ENCODE data around the gene FHIT.

FHIT gene

DNA sequence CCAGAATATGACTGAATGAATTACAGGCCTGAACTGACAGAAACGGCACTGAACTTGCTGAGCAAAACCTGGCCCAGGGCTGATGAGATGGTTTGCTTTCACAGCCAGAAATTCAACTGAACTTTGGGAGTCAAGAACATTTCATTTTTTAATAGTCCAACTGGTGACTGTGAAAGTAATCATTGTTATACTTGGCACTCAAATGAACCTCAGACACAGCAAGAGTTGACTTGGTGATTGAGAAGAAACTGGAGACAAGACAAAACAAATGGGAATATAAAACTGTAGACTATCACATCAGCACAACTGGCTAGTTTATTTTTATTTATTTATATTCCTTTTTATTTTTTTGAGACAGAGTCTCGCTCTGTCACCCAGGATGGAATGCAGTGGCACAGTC lies 1342.6 kb downstream of the FHIT start:
- TF ChIP-seq, protein P1, sequence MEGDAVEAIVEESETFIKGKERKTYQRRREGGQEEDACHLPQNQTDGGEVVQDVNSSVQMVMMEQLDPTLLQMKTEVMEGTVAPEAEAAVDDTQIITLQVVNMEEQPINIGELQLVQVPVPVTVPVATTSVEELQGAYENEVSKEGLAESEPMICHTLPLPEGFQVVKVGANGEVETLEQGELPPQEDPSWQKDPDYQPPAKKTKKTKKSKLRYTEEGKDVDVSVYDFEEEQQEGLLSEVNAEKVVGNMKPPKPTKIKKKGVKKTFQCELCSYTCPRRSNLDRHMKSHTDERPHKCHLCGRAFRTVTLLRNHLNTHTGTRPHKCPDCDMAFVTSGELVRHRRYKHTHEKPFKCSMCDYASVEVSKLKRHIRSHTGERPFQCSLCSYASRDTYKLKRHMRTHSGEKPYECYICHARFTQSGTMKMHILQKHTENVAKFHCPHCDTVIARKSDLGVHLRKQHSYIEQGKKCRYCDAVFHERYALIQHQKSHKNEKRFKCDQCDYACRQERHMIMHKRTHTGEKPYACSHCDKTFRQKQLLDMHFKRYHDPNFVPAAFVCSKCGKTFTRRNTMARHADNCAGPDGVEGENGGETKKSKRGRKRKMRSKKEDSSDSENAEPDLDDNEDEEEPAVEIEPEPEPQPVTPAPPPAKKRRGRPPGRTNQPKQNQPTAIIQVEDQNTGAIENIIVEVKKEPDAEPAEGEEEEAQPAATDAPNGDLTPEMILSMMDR (IDR thresholded peaks at IDR 0.05; ENCODE audit: low read depth, low read length, missing control alignments) = no peak
- DNase-seq (ENCODE audit: low read depth) = no peak
- no peak overlapping the region for H3K4me3 ChIP-seq (ENCODE audit: low read depth, low read length)
- in situ Hi-C loops (cut with HindIII; ENCODE audit: low sequenced_read_pairs) = no loop called here

DNA sequence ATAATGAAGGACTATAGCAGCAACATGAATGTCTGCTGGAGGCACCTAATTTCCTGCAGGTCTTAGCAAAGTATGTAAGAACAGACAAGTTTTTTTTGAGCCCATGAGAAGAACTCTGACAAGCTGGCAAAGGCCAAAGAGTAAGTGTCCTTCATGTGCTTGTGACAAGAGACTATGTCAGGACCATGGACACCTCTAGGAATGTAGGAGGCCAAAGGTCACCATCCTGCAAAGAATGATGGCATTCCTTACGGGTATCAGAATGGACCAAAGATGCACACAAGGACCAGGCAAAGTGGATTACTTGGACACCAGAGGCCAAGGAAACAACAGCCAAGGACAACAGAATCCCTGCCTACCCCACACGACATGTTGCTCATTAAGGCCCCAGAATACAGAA lies 1343.0 kb downstream of the FHIT start:
- no peak for DNase-seq (ENCODE audit: low read depth)
- H3K4me3 ChIP-seq (ENCODE audit: low read depth, low read length) = no peak overlapping the region
- TF ChIP-seq, protein P1 (IDR thresholded peaks at IDR 0.05; ENCODE audit: low read depth, low read length, missing control alignments) = no peak
- in situ Hi-C loops (cut with HindIII; ENCODE audit: low sequenced_read_pairs) = no loop called here

DNA sequence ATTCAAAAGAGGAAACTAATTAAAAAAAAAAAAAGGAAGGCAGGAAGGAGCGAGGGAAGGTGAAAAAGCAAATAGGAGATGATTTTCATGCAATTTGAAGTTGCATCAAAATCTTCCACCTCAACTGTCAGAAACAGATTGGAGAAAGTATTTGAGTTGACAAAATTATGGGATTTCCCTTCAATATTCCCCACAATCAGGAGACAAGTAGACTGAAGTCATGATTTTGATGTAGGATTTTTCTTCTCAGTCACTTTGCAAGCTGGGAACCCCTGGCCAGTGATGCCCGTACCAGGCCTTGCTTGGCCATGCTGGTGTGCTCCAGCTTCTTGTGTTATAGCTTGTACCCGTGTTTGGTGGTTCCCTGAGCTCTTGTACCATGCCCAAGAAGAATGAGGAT lies 1347.0 kb downstream of the FHIT start:
- in situ Hi-C loops (cut with HindIII; ENCODE audit: low sequenced_read_pairs) = no loop called here
- TF ChIP-seq, protein P1 (IDR thresholded peaks at IDR 0.05; ENCODE audit: low read depth, low read length, missing control alignments) = no peak
- no peak for DNase-seq (ENCODE audit: low read depth)
- no peak overlapping the region for H3K4me3 ChIP-seq (ENCODE audit: low read depth, low read length)

DNA sequence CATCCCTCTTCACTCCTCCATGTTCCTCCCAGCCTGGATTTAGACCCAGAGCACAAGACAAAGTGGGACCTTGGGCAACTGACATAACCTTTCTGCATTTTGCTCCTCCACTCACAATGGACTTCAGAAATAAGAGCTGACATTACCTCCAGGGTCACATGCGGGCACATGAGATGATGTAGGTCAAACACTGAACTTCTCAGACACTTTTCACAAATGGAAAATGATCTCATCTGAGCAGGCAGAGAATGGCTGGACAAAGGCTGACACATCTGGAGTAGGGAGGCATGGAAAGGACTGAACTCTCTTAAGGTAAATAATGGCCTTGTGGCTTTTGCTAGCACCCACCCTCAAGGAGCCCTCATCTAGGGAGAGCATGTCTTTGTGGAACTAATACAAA lies 1352.2 kb downstream of the FHIT start:
- H3K4me3 ChIP-seq (ENCODE audit: low read depth, low read length) = no peak overlapping the region
- in situ Hi-C loops (cut with HindIII; ENCODE audit: low sequenced_read_pairs) = no loop called here
- TF ChIP-seq, protein P1 (IDR thresholded peaks at IDR 0.05; ENCODE audit: low read depth, low read length, missing control alignments) = no peak
- DNase-seq (ENCODE audit: low read depth) = no peak

DNA sequence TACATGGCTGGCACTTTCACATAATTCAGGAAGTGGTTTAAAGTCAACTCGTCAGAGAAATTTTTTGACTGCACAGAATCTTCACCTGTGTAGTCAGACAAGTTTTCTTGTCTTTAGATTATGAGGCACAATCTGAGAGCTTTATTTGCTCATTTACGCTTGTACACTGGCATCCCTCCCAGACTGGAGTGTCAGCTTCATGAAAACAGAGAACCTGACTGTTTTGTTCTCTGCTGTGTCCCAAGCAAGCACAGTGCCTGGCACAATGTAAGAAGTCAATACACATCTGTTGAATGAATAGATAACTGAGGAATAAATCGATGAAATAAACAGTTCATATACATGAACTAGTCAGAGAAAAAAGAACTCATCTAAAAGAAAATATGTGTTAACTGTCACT lies 1355.3 kb downstream of the FHIT start:
- TF ChIP-seq, protein P1 (IDR thresholded peaks at IDR 0.05; ENCODE audit: low read depth, low read length, missing control alignments) = no peak
- no peak for DNase-seq (ENCODE audit: low read depth)
- no peak overlapping the region for H3K4me3 ChIP-seq (ENCODE audit: low read depth, low read length)

DNA sequence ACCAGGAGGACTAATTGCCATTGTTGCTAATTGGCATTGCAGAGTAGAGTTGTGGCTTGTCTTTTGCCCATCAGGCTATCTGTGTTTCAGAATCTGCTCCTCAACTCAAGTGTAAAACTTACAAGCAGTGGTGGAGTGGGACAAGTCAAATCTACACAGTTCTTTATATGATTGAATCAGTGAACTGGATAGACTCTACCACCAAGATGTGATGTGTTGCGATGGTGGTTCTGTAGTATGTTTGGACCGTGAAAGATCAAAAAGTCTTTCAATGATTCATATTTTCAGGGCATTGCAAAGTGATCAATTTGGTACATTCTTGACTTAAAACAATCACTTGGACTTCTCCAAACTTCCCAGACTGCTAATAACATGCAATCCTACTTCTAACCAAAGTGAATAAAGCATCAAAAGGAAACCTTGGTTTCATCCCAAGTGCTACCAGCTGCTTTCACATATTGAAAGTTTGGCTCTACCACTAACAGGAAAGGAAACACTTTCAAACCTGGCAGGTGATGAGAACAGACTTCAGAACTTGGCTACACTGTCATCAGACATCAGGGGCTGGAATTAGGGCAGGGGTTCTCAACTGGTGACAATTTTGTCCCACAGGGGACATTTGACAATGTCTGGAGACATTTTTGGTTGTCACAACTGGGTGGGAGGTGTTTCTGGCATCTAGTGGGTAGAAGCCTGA lies 1356.7 kb downstream of the FHIT start:
- TF ChIP-seq, protein P1 (IDR thresholded peaks at IDR 0.05; ENCODE audit: low read depth, low read length, missing control alignments) = no peak
- H3K4me3 ChIP-seq (ENCODE audit: low read depth, low read length) = no peak overlapping the region
- in situ Hi-C loops (cut with HindIII; ENCODE audit: low sequenced_read_pairs) = no loop called here
- no peak for DNase-seq (ENCODE audit: low read depth)

More for the DNA sequence above, 1355.3 kb downstream of the FHIT start:
- in situ Hi-C loops (cut with HindIII; ENCODE audit: low sequenced_read_pairs) = no loop called here

All from astrocyte of the cerebellum (primary cell).